Muscle of back (tissue), 11 donors: Measurements from ENCODE around the gene ZNF598. TPM values are rescaled to one million over a fixed set of nuclear protein-coding genes. Genes with fewer than 3 reads are reported as not detected.
"Not testable (repeated sequence)": the region's sequence is repeated elsewhere in the genome, so short reads cannot be mapped to it uniquely, and the experiment has no call there.

Experiments
- DNase-seq, 3 donors: peaks; one replicate each; pipeline versions ENCODE4 v3.0.0 to v3.0.0-alpha.2; 2013
- polyA plus RNA-seq, 10 donors: library from polyadenylated mRNA; unstranded; fragments of 120-200 nt; gene quantifications; one replicate each; pipeline ENCODE4 v1.2.1, GENCODE V29; 2013; ENCODE audit not compliant: insufficient read length in 10 of 10

The ZNF598 gene
- polyA plus RNA-seq, 10 donors = 13.7 to 25.1 (median 18.8) TPM

DNA sequence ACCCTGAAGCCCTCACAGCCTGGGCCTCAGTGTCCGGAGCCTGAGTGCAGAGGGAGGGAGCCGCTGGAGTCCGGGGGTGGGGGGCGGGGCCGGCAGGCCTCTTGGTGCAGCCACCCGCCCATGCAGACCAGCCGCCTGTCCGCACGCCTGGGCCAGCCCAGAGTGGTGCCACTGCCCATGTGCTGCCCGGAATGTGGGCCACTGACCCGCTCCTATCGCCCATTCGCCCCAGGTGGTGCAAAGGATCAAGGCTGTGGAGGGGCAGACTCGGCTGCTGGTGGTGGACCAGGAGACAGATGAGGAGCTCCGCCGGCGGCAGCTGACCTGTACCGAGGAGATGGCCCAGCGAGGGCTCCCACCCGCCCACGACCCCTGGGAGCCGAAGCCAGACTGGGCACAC lies 19.7 kb upstream of the ZNF598 start:
- peak in 1 of 3 donors; percentile 5 for DNase-seq

DNA sequence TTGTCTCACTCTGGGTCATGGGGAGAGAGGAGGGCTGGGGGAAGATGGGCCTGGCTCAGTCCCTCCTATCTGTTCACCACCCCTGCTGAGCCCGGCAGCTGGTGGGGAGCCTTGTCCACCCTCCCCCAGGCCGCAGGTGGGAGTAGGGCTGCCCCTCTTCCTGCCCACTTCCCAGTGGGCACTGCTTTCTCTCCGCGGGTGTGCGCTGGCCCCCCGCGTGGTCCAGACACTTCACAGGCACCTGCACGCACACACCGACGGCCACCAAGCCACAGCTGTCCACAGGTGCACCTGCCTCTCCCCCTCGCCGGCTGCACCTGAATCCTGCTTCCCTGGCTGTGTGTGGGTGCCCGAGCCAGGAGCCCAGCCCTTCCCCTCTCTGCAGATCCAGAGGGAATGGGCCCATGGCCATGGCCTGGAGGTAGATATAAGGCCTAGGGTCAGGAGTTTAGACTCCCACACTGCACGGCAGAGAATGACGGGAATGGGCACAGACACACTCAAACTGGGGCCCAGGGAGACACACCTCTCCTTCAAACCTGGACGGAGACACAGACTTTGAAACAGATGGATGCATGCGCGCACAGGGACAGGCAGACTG lies 19.1 kb upstream of the ZNF598 start:
- no peak for DNase-seq

DNA sequence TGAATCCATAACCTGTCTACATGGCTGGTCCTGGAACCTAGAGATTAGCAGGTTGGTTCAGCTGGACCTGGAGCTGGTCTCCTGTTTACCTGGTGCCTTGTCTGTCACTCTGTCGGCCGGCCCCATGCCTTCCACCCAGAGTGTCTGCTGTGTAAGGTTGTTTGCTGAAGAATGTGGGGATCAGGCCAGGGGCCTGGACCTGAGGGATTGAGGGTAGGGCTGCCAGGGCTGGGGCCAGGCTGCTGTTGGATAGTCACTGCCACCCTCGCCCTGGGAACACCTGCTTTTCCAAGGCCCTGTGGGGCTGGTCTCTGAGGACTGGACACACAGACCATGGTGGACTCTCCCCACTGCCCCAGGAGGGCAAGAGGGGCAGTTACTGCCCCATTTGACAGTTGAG lies 18.5 kb upstream of the ZNF598 start:
- peak in 1 of 3 donors; percentile 1 for DNase-seq

GRCh38 chr16:2027024-2028010 lies 17.7 kb upstream of the ZNF598 start:
- peak in 1 of 3 donors; percentile 46 for DNase-seq

GRCh38 chr16:2026461-2027023 lies 16.9 kb upstream of the ZNF598 start, which contains the start of gene NHERF2:
TSS of gene NHERF2 (plus strand) at chr16:2026902. CDS start at chr16:2027006, 104 bp downstream.
- DNase-seq = peak in 1 of 3 donors; percentile 52

GRCh38 chr16:2025878-2026460 lies 16.3 kb upstream of the ZNF598 start:
- peak in 1 of 3 donors; percentile 8 for DNase-seq

DNA sequence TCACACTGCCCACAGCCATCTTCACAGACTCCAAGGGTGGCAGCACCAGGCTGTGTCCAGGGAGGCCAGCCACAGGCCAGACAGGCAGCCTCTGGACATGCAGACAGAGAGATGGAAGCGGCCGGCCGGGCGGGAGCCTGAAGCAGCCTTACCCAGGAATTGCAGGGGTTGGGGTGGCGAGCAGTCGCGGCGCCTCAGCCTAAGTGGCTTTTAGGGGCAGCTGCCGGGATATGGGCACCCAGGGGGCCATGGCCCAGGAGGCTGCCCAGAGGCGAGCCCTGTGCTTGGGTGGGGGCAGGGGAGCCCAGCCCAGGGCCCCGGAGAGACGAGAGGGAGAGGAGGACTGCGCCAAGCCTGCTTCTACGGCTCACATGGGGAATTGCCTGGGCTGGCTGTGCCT lies 15.6 kb upstream of the ZNF598 start:
- peak in 1 of 3 donors; percentile 3 for DNase-seq

DNA sequence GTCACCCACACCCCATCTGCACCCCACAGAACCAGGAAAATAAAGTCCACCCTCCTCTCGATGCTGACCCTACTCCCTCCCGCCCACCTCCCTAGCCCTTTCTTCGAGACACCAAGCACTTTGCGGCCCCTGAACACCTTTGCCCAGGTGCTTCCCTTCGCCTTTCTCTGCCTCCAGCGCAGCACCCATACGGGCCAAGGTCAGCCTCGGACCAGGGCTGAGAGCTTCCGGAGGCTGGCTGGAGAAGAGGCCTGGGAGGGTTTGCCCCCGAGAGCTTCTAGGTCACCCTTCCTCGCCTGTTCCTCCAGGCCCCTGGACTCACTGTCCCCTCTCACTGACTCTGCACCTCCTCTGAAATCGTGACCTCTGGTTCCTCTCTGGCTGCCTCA lies 14.4 kb upstream of the ZNF598 start:
- no peak for DNase-seq

DNA sequence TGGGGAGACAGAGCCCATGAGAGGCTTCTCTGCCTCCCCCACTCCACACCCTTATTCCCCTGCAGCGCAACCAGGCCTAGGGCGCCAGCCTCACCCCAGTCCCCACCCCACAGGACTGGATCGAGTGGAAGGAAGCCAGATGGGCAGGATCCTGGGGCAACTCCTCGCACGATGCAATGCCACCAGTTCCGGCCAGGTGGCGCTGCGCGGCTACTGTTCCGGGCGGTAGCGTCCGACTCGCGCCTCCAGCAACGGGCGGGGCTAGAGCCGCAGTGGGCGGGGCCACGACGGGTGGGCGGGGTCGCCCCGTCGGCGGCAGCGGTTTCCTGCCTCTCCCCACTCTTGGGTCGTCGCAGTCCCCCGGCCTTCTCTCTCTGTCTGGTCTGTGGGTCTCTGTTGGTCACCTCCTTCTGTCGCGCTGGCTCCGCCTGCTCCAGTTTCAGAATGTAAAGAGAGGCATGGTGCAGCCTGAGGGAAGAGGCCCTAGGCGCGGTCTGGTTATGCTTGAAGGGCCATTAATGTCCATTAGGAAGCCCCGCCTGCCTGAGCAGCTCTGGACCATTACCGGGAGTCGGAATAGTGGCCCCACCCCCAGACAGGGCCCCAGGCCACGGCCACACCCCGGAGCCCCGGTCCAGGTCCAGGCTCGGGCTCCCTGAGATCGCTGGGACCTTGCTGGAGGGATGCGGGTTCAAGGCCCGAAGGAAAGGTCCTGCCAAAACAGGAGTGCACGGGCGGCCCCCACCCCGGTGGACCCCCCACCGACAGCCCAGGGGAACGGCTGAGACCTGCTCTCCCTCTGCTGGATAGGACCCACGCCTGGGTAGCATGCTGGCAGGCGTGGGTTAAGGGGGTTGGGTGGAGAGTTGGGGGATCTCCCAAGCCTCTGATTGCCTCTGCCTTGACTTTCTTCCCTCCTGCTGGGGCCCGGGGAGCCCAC lies 13.7 kb upstream of the ZNF598 start:
- DNase-seq = peak; percentile 85 to 95 (median 93)

GRCh38 chr16:2022723-2023091 lies 13.1 kb upstream of the ZNF598 start:
- DNase-seq = no peak

- peak in 1 of 3 donors; percentile 61 for DNase-seq
Observed at GRCh38 chr16:2019921-2020831, 10.6 kb upstream of the ZNF598 start.

DNA sequence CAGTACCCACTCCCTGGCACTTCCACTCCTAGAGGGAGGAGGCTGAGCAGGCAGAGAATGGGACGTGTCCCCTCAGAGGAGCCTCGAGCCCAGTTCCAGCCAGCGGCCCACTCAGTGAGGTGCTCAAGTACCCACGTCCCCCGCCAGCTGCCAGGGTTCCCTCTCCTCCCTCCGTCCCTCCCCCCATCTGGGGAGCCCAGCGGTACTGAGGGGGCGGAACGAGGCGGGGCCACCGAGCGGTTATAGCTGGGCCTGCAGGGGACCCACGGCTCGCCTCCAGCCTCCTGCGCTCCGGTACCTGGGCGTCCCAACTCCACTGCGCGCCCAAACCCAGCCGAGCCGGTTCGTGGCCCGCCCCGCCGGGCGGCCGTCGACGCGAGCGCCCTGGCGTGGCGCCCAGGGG lies 9.9 kb upstream of the ZNF598 start, which contains the start of gene NPW:
TSS of gene NPW (plus strand) at position 268 of the 403 bp plus-strand sequence.
- DNase-seq = peak in 1 of 3 donors; percentile 52

DNA sequence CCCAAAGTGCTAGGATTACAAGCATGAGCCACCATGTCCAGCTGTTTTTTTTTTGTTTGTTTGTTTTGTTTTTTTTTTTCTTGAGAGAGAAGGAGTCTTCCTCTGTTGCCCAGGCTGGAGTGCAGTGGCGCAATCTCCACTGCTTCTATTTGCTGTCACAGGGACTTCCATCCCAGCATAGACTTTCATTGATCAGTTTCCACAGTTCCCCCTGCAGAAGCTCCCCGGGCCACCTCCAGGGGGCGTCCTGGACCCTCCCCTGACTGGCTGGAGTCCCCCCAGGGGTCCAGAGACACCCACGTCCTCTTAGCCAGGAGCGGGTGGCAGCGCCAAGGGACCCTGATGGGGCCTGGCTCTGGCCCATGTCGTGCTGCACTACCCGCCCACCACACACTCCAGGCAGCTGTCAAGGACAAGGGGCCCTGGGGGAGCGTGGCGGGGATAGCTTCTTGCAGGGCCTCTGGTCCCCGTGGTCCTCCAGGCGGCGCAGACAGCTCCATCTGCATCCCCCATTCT lies 6.8 kb upstream of the ZNF598 start:
- DNase-seq = no peak

DNA sequence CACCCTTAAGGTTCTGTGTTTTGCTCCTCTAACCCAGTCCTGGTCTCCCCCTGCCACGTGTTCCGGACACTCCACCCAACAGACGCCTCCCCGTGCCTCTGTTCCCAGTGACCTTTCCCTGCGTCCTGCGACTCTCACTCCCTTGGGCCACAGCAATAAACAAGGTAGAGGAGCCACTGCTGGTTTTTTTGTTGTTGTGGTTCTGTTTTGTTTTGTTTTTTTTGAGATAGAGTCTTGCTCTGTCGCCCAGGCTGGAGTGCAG lies 6.3 kb upstream of the ZNF598 start:
- DNase-seq = no peak

DNA sequence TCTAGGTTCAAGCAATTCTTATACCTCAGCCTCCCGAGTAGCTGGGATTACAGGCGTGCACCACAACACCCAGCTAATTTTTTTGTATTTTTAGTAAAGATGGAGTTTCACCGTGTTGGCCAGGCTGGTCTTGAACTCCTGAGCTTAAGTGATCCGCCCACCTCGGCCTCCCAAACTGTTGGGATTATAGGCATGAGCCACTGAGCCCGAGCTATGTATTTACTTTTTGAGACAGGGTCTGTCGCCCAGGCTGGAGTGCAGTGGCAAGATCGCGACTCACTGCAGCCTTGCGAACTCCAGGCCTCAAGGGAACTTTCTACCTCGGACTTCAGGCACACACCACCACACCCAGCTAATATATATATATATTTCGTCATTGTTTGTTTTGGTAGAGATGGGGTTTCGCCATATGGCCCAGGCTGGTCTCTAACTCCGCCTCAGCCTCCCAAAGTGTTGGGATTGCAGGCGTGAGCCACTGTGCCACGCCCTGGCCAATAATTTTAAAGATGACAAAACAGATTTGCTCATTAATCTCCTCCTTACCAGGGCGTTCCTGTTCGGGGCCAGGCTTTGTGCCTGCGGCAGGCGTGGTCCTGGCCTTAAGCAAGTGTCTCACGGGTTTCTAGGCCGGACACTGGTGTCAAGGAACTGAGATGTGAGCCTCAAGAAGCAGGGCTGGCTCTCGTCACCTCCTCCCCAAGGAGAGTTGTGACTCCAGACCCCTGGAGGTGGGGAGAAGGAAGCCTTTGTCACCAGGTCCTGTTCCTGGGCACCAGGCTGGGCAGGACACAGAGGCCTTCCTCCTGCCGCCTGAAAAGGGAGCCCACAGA lies 5.7 kb upstream of the ZNF598 start:
- no peak for DNase-seq

DNA sequence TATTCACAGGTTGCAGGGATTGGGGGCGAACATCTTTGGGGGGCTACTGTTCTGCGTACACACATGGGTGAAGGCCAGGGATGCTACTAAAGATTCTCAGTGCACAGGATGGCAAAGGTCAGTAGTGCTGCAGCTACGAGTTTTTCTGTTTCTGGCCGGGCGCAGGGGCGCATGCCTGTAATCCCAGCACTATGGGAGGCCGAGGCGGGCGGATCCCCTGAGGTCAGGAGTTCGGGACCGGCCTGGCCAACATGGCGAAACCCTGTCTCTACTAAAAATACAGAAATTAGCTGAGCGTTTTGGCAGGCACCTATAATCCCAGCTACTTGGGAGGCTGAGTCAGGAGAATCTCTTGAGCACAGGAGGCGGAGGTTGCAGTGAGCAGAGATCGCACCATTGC lies 3.9 kb upstream of the ZNF598 start:
- DNase-seq = no peak

GRCh38 chr16:2011726-2012125 lies 2.1 kb upstream of the ZNF598 start:
- not testable (repeated sequence) for DNase-seq

DNA sequence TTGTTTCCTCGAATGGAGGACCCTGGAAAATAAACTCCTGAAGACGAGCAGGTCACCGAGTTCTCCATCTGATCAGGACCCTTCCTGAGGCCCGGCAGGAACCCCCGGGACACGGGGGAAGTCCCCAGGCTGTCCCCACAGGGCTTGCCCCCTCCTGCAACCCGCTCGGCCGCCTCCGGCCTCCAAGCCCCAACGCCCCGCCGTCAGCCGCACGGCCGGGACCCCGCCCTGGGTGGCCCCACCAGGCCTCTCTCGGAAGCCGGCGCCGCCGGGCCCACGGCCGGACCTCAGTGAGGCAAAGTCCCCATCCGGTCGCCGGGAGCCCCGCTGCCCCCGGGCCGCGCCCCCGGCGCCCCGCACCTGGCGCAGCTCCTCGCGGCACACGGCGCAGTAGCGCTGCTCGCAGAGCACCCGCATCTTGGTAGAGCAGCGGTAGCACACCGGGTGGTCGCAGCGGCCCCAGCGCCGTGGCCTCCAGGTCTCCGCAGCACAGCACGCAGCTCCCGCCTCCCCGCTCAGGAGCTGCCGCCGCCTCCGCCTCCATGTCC lies 383 bp downstream of the ZNF598 start:
- DNase-seq = no peak
